Endothelial cell of coronary artery (primary cell): Measurements from ENCODE around the gene SUZ12. TPM values are rescaled to one million over a fixed set of nuclear protein-coding genes. Genes with fewer than 3 reads are reported as not detected.

Experiments
- total RNA-seq: library from RNA; depleted of rRNA; stranded (reverse); fragments of >200 nt; gene quantifications from 2 replicates; pipeline ENCODE4 v1.2.3, GENCODE V29; 2014

SUZ12 gene
- 19.3 and 22.2 TPM in 2 replicates for total RNA-seq

DNA sequence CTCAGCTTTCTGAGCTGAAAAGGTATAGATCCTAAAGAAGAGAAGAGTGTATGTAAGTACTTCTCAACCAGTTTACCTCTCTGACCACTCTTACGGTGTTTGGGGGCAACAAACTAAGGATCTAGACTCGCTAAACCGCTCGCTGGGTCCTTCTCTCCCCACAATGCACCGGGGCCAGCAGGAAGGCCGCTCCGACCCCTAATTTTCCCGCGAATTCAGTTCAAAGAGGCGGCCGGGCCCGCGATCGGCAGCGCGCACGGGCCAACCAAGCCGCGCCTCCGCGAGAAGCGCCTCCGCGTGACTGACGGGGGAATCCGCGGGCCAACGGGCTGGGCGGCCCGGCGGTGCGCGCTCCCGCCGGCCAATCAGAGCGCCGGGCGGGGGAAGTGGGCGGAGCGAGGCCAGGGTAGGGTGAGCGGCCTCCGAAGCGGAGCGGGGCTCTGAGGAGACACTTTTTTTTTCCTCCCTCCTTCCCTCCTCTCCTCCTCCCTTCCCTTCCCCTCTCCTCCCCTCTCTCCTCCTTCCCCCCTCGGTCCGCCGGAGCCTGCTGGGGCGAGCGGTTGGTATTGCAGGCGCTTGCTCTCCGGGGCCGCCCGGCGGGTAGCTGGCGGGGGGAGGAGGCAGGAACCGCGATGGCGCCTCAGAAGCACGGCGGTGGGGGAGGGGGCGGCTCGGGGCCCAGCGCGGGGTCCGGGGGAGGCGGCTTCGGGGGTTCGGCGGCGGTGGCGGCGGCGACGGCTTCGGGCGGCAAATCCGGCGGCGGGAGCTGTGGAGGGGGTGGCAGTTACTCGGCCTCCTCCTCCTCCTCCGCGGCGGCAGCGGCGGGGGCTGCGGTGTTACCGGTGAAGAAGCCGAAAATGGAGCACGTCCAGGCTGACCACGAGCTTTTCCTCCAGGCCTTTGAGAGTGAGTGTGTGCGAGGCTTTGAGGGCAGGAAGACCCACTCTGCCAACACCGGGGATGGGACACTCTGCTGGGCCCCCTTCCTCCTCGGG lies at the start of gene SUZ12:
Gene SUZ12, plus strand, starts transcription at position 393 of the 995 bp plus-strand sequence. Its CDS starts 240 bp downstream, at position 633.

GRCh38 chr17:32006957-32007462 lies 70.2 kb downstream of the SUZ12 start, which contains the start of gene LRRC37B:
Gene LRRC37B, plus strand, starts transcription at chr17:32007383. Its CDS starts 14,010 bp downstream, at chr17:32021393.

Other genes starting within 250 kb of the SUZ12 start
- gene COPRS, start 77.8 kb upstream of the SUZ12 start, total RNA-seq = 39.3 and 52.4 TPM in 2 replicates
- 29.3 and 34.4 TPM in 2 replicates for gene UTP6, start 35.3 kb upstream of the SUZ12 start, total RNA-seq
- gene LRRC37B, start 70.4 kb downstream of the SUZ12 start, total RNA-seq = 9.1 and 11.8 TPM in 2 replicates
- 29.6 and 35.8 TPM in 2 replicates for gene RHOT1, start 205.5 kb downstream of the SUZ12 start, total RNA-seq